GM21717 (cell line): ENCODE data around the gene LYPD6B.

Experiments used
- ATAC-seq: cut with Tn5 transposase; IDR thresholded peaks from one replicate; pipeline ENCODE4 v1.9.1; 2021; ENCODE audit warnings: mild to moderate bottlenecking, moderate library complexity; ENCODE audit not compliant: unreplicated experiment

LYPD6B gene

GRCh38 chr2:149070681-149071320 lies 32.3 kb downstream of the LYPD6B start:
- no peak for ATAC-seq

- ATAC-seq, result no peak
Measured at GRCh38 chr2:149075105-149075504, 36.6 kb downstream of the LYPD6B start.

GRCh38 chr2:149075853-149076252 lies 37.4 kb downstream of the LYPD6B start:
- no peak for ATAC-seq

- ATAC-seq, result no peak
Measured at GRCh38 chr2:149076863-149077412, 38.4 kb downstream of the LYPD6B start.

- ATAC-seq, result no peak
Measured at GRCh38 chr2:149077861-149078260, 39.4 kb downstream of the LYPD6B start.

GRCh38 chr2:149080099-149080498 lies 41.6 kb downstream of the LYPD6B start:
- no peak for ATAC-seq

- ATAC-seq, result no peak
Measured at GRCh38 chr2:149080971-149081370, 42.5 kb downstream of the LYPD6B start.

GRCh38 chr2:149082079-149082478 lies 43.6 kb downstream of the LYPD6B start:
- ATAC-seq, result no peak

GRCh38 chr2:149082735-149083134 lies 44.2 kb downstream of the LYPD6B start:
- no peak for ATAC-seq

- no peak for ATAC-seq
Measured at GRCh38 chr2:149084924-149085795, 46.7 kb downstream of the LYPD6B start.

GRCh38 chr2:149087751-149088150 lies 49.3 kb downstream of the LYPD6B start:
- ATAC-seq, result no peak

- ATAC-seq, result no peak
Measured at GRCh38 chr2:149089068-149089467, 50.6 kb downstream of the LYPD6B start.

- ATAC-seq, result no peak
Measured at GRCh38 chr2:149090706-149091105, 52.2 kb downstream of the LYPD6B start.

GRCh38 chr2:149093579-149093978 lies 55.1 kb downstream of the LYPD6B start:
- no peak for ATAC-seq

GRCh38 chr2:149094217-149095015 lies 55.9 kb downstream of the LYPD6B start:
- no peak for ATAC-seq

- ATAC-seq, result no peak
Measured at GRCh38 chr2:149098701-149099100, 60.2 kb downstream of the LYPD6B start.

GRCh38 chr2:149099298-149099697 lies 60.8 kb downstream of the LYPD6B start:
- no peak for ATAC-seq

GRCh38 chr2:149100739-149101699 lies 62.5 kb downstream of the LYPD6B start:
- no peak for ATAC-seq

- ATAC-seq, result no peak
Measured at GRCh38 chr2:149101818-149102217, 63.3 kb downstream of the LYPD6B start.

GRCh38 chr2:149103081-149103620 lies 64.7 kb downstream of the LYPD6B start:
- ATAC-seq, result no peak
